HCT116 (cell line): Measurements from ENCODE around the gene DOCK2. TPM values are rescaled to one million over a fixed set of nuclear protein-coding genes. Genes with fewer than 3 reads are reported as not detected.

ENCODE experiments used
- ATAC-seq: fragments of 200-7000 bp; cut with Tn5 transposase; 2 replicates; pipeline ENCODE4 v1.9.1; 2020; ENCODE audit warnings: mild to moderate bottlenecking, moderate library complexity
- BruUV-seq: library from RNA; stranded (reverse); fragments of 400-500 nt; replicated peaks from 2 replicates; lab custom pipeline; 2021; lab: Mats Ljungman, UMichigan
- CTCF ChIA-PET: fragments of 300-600 bp; sonication (Branson Sonifier 250); formaldehyde crosslinking; loops from one replicate; lab custom pipeline; 2021; ENCODE audit warnings: antibody characterized with exemption; lab: Charles Lee
- POLR2A ChIA-PET: fragments of 300-600, 350-600 bp; sonication (Branson Sonifier 250); formaldehyde crosslinking; loops from one replicate; lab custom pipeline; 2021; ENCODE audit warnings: antibody characterized with exemption; lab: Charles Lee
- RAD21 ChIA-PET, 2 experiments: fragments of 300-600 bp; sonication (Branson Sonifier 250); formaldehyde crosslinking; loops; one replicate each; lab custom pipeline; 2023; ENCODE audit warnings: low total read pairs in 2 of 2; ENCODE audit not compliant: uncharacterized antibody in 2 of 2, unreplicated experiment in 2 of 2, low non-redundant PET in 1 of 2; lab: Charles Lee
- DNase-seq: peaks from one replicate; pipeline ENCODE4 v3.0.0-alpha.2; 2010; ENCODE audit warnings: low read depth, low spot score
- H2AFZ ChIP-seq: fragments of 200-600 bp; shearing (Covaris generic), sonication (generic); 2 replicates; pipeline ENCODE4 v1.6.1; 2017; ENCODE audit warnings: low read depth, mixed run types, mixed read lengths, antibody characterized with exemption, low read length; ENCODE audit not compliant: poor library complexity, severe bottlenecking
- H3K27ac ChIP-seq: 2 replicates; pipeline ENCODE4 v1.5.1; 2012; ENCODE audit warnings: low read depth, low read length
- H3K27me3 ChIP-seq: fragments of 200-600 bp; sonication (generic); 2 replicates; pipeline ENCODE4 v1.6.1; 2016; ENCODE audit warnings: mixed run types, low read length, mixed read lengths; ENCODE audit not compliant: insufficient read depth
- H3K36me3 ChIP-seq, 2 experiments: fragments of 200-500 bp in 1 of 2; fragments of 200-600 bp in 1 of 2; sonication (Bioruptor generic) in 1 of 2; sonication (generic) in 1 of 2; 2 replicates each; pipeline versions ENCODE4 v1.5.1 to v1.6.1; 2014 to 2016; ENCODE audit warnings: low read length in 2 of 2, inconsistent platforms in 1 of 2, mixed read lengths in 1 of 2, mixed run types in 1 of 2; ENCODE audit not compliant: insufficient read depth in 2 of 2, control insufficient read depth in 1 of 2
- H3K4me1 ChIP-seq, 2 experiments: fragments of 200-600 bp in 1 of 2; sonication (generic) in 1 of 2; 2 replicates each; pipeline versions ENCODE4 v1.5.1 to v1.6.1; 2012 to 2017; ENCODE audit warnings: low read length in 2 of 2, inconsistent platforms in 1 of 2, mild to moderate bottlenecking in 1 of 2, mixed read lengths in 1 of 2, mixed run types in 1 of 2, moderate library complexity in 1 of 2; ENCODE audit not compliant: insufficient read depth in 2 of 2, control insufficient read depth in 1 of 2
- H3K4me2 ChIP-seq: fragments of 200-600 bp; sonication (generic); 2 replicates; pipeline ENCODE4 v1.6.1; 2017; ENCODE audit warnings: mixed run types, low read length, mixed read lengths
- H3K4me3 ChIP-seq, 2 experiments: fragments of 200-600 bp in 1 of 2; sonication (generic) in 1 of 2; replicated peaks in 1 of 2; 2 replicates each; pipeline ENCODE4 v1.5.1; 2011 to 2016; ENCODE audit warnings: low read length in 2 of 2, control low read depth in 1 of 2, low read depth in 1 of 2, mild to moderate bottlenecking in 1 of 2, mixed read lengths in 1 of 2, mixed run types in 1 of 2
- H3K79me2 ChIP-seq: fragments of 200-600 bp; sonication (generic); 2 replicates; pipeline ENCODE4 v1.6.1; 2017; ENCODE audit warnings: mild to moderate bottlenecking, mixed run types, low read length, moderate library complexity, mixed read lengths; ENCODE audit not compliant: insufficient read depth
- H3K9ac ChIP-seq: fragments of 200-600 bp; sonication (generic); 2 replicates; pipeline ENCODE4 v1.6.1; 2016; ENCODE audit warnings: low read length, mixed read lengths
- H3K9me2 ChIP-seq: fragments of 200-600 bp; sonication (generic), shearing (Covaris generic); 2 replicates; pipeline ENCODE4 v1.6.1; 2017; ENCODE audit warnings: mixed run types, mild to moderate bottlenecking, moderate library complexity; ENCODE audit not compliant: insufficient read depth
- H3K9me3 ChIP-seq, 2 experiments: fragments of 200-500 bp in 1 of 2; fragments of 200-600 bp in 1 of 2; sonication (Bioruptor generic) in 1 of 2; sonication (generic) in 1 of 2; 2 replicates each; pipeline ENCODE4 v1.6.1; 2014 to 2017; ENCODE audit warnings: low read length in 2 of 2, mixed read lengths in 2 of 2, inconsistent platforms in 1 of 2, low read depth in 1 of 2, mild to moderate bottlenecking in 1 of 2, mixed run types in 1 of 2, moderate library complexity in 1 of 2; ENCODE audit not compliant: control insufficient read depth in 1 of 2, insufficient read depth in 1 of 2
- H4K20me1 ChIP-seq: fragments of 200-600 bp; sonication (generic), shearing (Covaris generic); 2 replicates; pipeline ENCODE4 v1.6.1; 2017; ENCODE audit warnings: mixed run types, mild to moderate bottlenecking, moderate library complexity; ENCODE audit not compliant: insufficient read depth
- EGR1 ChIP-seq: IDR thresholded peaks from 2 replicates; pipeline ENCODE4 v1.6.1; 2012; ENCODE audit warnings: low read depth
- EZH2 ChIP-seq: fragments of 200-600 bp; sonication (generic); IDR thresholded peaks from 2 replicates; pipeline ENCODE4 v1.6.1; 2017; ENCODE audit warnings: antibody characterized with exemption, mixed run types
- EZH2phosphoT487 ChIP-seq: fragments of 200-600 bp; IDR thresholded peaks from 2 replicates; pipeline ENCODE4 v1.6.1; 2018; ENCODE audit warnings: antibody characterized with exemption, borderline replicate concordance
- FOSL1 ChIP-seq: IDR thresholded peaks from 2 replicates; pipeline ENCODE4 v1.6.1; 2012; ENCODE audit warnings: low read depth
- POLR2AphosphoS5 ChIP-seq: IDR thresholded peaks from 2 replicates; pipeline ENCODE4 v1.6.1; 2011; ENCODE audit warnings: mild to moderate bottlenecking, low read depth, low read length, moderate library complexity
- SIN3A ChIP-seq: IDR thresholded peaks from 2 replicates; pipeline ENCODE4 v1.6.1; 2012; ENCODE audit warnings: low read depth
- SP1 ChIP-seq: IDR thresholded peaks from 2 replicates; pipeline ENCODE4 v1.6.1; 2012; ENCODE audit warnings: low read depth
- SRF ChIP-seq: IDR thresholded peaks from 2 replicates; pipeline ENCODE4 v1.6.1; 2012; ENCODE audit warnings: low read depth
- TCF7L2 ChIP-seq: IDR thresholded peaks from 2 replicates; pipeline ENCODE4 v1.7.0; 2011; ENCODE audit warnings: borderline replicate concordance, inconsistent platforms; ENCODE audit not compliant: insufficient read depth, insufficient read length; ENCODE audit errors: extremely low read depth
- YY1 ChIP-seq: IDR thresholded peaks from 2 replicates; pipeline ENCODE4 v1.6.1; 2011; ENCODE audit warnings: low read length, low read depth, moderate library complexity, mild to moderate bottlenecking; ENCODE audit not compliant: insufficient replicate concordance; ENCODE audit errors: extremely low read depth
- ZNF274 ChIP-seq: fragments of 200-500 bp; sonication (Bioruptor generic); IDR thresholded peaks from 2 replicates; pipeline ENCODE4 v1.6.1; 2014; ENCODE audit warnings: mild to moderate bottlenecking, low read depth, low read length, inconsistent platforms
- intact Hi-C: fragments of 100-400 bp; cut with micrococcal nuclease; formaldehyde crosslinking; loops from 2 replicates; pipeline ENCODE4 v1.10.0; 2022
- total RNA-seq: library from RNA; stranded (reverse); gene quantifications from one replicate; pipeline ENCODE4 v1.2.1, GENCODE V29; 2021; ENCODE audit not compliant: unreplicated experiment
- TF ChIP-seq, protein P1 (sequence below): IDR thresholded peaks from 2 replicates; pipeline ENCODE4 v1.6.1; 2012; ENCODE audit warnings: low read depth
- TF ChIP-seq, protein P2 (sequence below): IDR thresholded peaks from 2 replicates; pipeline ENCODE4 v1.6.1; 2012

DOCK2 gene
- total RNA-seq, 1 experiment from 2014 or later: 0.89 TPM

DNA sequence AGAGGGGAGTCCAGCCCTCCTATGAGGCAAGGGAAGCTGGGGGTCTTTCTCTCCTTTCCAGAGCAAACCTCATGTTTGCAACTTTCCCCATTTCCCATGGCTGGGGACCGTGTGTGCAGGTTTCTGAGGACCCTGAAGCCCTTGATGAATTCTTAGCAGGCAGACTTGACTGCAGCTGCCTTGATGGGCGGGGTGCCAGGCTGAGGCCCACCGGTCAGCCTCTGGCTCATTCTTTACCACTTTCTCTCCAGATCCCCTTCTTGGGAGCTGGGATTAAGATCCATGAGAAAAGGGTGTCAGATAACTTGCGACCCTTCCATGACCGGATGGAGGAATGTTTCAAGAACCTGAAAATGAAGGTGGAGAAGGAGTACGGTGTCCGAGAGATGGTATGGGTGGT is 438.6 kb downstream of the DOCK2 start (continued):
- TF ChIP-seq EZH2phosphoT487: no peak
- no peak for TF ChIP-seq POLR2AphosphoS5

DNA sequence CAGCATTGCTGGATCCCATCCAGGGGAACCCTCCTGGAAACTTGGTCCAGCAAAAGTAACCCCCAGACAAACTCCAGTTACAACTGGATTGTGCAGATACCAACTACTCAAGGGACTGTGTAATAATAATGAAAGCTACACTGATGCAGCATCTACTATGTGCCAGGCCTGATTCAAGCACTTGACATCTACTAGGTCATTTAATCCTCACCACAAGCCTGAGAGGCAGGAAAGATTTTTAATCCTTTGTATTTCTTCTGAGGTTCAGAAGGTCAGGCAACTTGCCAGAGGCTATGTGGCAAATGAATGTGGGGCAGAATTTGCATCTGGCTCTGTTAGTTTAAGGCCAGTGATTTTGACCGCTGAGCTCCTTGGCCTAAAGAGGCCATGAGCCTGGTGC is 439.1 kb downstream of the DOCK2 start:
- Histone ChIP-seq H3K4me2 (no peak overlapping the region), H3K36me3 (no peaks in the 10 kb centered on the region), H2AFZ (no peak overlapping the region), H3K4me1 (no peaks in the 10 kb centered on the region), H3K4me3 (no peak overlapping the region), H3K9me2 (no peaks in the 10 kb centered on the region), H3K9me3 (no peaks in the 10 kb centered on the region), H3K27me3 (peaks cover 40% of the 10 kb centered on the region), H3K27ac (no peak overlapping the region), H3K79me2 (no peaks in the 10 kb centered on the region), H3K9ac (no peak overlapping the region), H4K20me1 (no peaks in the 10 kb centered on the region)
- TF ChIP-seq ZNF274: no peak
- no peak for TF ChIP-seq SP1
- no peak for TF ChIP-seq EZH2
- TF ChIP-seq, protein P1, sequence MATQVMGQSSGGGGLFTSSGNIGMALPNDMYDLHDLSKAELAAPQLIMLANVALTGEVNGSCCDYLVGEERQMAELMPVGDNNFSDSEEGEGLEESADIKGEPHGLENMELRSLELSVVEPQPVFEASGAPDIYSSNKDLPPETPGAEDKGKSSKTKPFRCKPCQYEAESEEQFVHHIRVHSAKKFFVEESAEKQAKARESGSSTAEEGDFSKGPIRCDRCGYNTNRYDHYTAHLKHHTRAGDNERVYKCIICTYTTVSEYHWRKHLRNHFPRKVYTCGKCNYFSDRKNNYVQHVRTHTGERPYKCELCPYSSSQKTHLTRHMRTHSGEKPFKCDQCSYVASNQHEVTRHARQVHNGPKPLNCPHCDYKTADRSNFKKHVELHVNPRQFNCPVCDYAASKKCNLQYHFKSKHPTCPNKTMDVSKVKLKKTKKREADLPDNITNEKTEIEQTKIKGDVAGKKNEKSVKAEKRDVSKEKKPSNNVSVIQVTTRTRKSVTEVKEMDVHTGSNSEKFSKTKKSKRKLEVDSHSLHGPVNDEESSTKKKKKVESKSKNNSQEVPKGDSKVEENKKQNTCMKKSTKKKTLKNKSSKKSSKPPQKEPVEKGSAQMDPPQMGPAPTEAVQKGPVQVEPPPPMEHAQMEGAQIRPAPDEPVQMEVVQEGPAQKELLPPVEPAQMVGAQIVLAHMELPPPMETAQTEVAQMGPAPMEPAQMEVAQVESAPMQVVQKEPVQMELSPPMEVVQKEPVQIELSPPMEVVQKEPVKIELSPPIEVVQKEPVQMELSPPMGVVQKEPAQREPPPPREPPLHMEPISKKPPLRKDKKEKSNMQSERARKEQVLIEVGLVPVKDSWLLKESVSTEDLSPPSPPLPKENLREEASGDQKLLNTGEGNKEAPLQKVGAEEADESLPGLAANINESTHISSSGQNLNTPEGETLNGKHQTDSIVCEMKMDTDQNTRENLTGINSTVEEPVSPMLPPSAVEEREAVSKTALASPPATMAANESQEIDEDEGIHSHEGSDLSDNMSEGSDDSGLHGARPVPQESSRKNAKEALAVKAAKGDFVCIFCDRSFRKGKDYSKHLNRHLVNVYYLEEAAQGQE: no peak
- TF ChIP-seq FOSL1: no peak
- no peak for TF ChIP-seq EGR1
- no peak for TF ChIP-seq TCF7L2
- TF ChIP-seq SIN3A: no peak
- no peak for TF ChIP-seq SRF
- no peak for TF ChIP-seq YY1
- TF ChIP-seq, protein P2, sequence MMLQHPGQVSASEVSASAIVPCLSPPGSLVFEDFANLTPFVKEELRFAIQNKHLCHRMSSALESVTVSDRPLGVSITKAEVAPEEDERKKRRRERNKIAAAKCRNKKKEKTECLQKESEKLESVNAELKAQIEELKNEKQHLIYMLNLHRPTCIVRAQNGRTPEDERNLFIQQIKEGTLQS: no peak
- ChIA-PET RAD21 (no interaction called here), CTCF (no interaction called here), POLR2A (no interaction called here)
- BruUV-seq: no TSS peak
- DNase-seq: no peak
- ATAC-seq: no peak
- intact Hi-C loops: no loop called here
